ENCODE measurements around the gene TSSK6. TPM values are rescaled to one million over a fixed set of nuclear protein-coding genes. Genes with fewer than 3 reads are reported as not detected.

TSSK6 gene
- total RNA-seq, 4 donors from 2014 or later: 1.9 to 3.8 (median 3.0) TPM

- DNase-seq (ENCODE audit: low spot score in 2 of 2): no peak
- Histone ChIP-seq H3K27me3 (no peaks in the 10 kb centered on the region), H3K4me3 (no peak overlapping the region), H3K9me3 (no peaks in the 10 kb centered on the region), H3K4me1 (no peaks in the 10 kb centered on the region), H3K27ac (no peak overlapping the region), H3K36me3 (peaks cover 51% of the 10 kb centered on the region)
- 86% methylated on average over 7 of the region's 7 CpGs for WGBS
- TF ChIP-seq EP300 (IDR thresholded peaks at IDR 0.05) (no peak), POLR2A (IDR thresholded peaks at IDR 0.05) (no peak), CTCF (IDR thresholded peaks at IDR 0.05) (no peak), POLR2AphosphoS5 (IDR thresholded peaks at IDR 0.05) (no peak)
Measured at GRCh38 chr19:19524053-19524452, 8.7 kb upstream of the TSSK6 start.

- Histone ChIP-seq H3K27ac (no peak overlapping the region), H3K36me3 (peaks cover 44% of the 10 kb centered on the region), H3K27me3 (no peaks in the 10 kb centered on the region), H3K4me1 (peaks cover 2% of the 10 kb centered on the region), H3K4me3 (no peak overlapping the region), H3K9me3 (no peaks in the 10 kb centered on the region)
- DNase-seq (ENCODE audit: low spot score in 2 of 2): no peak
- 87% methylated on average over 3 of the region's 3 CpGs for WGBS
- TF ChIP-seq POLR2A (IDR thresholded peaks at IDR 0.05) (no peak), EP300 (IDR thresholded peaks at IDR 0.05) (no peak), CTCF (IDR thresholded peaks at IDR 0.05) (no peak), POLR2AphosphoS5 (IDR thresholded peaks at IDR 0.05) (no peak)
Measured at GRCh38 chr19:19523177-19523576, 7.8 kb upstream of the TSSK6 start.

- no peak for DNase-seq (ENCODE audit: low spot score in 2 of 2)
- no peak overlapping the region for H3K27ac ChIP-seq
- H3K9me3 ChIP-seq: no peaks in the 10 kb centered on the region
- 81% methylated on average over 6 of the region's 6 CpGs for WGBS
- peaks cover 19% of the 10 kb centered on the region for H3K4me1 ChIP-seq
- TF ChIP-seq POLR2AphosphoS5 (IDR thresholded peaks at IDR 0.05) (no peak), CTCF (IDR thresholded peaks at IDR 0.05) (no peak), EP300 (IDR thresholded peaks at IDR 0.05) (no peak), POLR2A (IDR thresholded peaks at IDR 0.05) (no peak)
- H3K36me3 ChIP-seq: peaks cover 22% of the 10 kb centered on the region
- no peak overlapping the region for H3K4me3 ChIP-seq
- H3K27me3 ChIP-seq: no peaks in the 10 kb centered on the region
Measured at GRCh38 chr19:19520989-19521388, 5.6 kb upstream of the TSSK6 start.

GRCh38 chr19:19517235-19517619 is 1.9 kb upstream of the TSSK6 start:
- TF ChIP-seq POLR2AphosphoS5 (IDR thresholded peaks at IDR 0.05) (no peak), EP300 (IDR thresholded peaks at IDR 0.05) (no peak), POLR2A (IDR thresholded peaks at IDR 0.05) (no peak), CTCF (IDR thresholded peaks at IDR 0.05) (no peak)
- Histone ChIP-seq H3K9me3 (no peaks in the 10 kb centered on the region), H3K4me3 (peak overlapping the region; percentile 75), H3K27me3 (no peaks in the 10 kb centered on the region), H3K27ac (no peak overlapping the region), H3K4me1 (peaks cover 34% of the 10 kb centered on the region), H3K36me3 (peaks cover 10% of the 10 kb centered on the region)
- no peak for DNase-seq (ENCODE audit: low spot score in 2 of 2)
- 82% methylated on average over 10 of the region's 10 CpGs for WGBS

GRCh38 chr19:19515642-19516519 is 533 bp upstream of the TSSK6 start, which contains the start of gene NDUFA13:
TSS of gene NDUFA13 (plus strand) at chr19:19516225. CDS start at chr19:19516239, 14 bp downstream.
- Histone ChIP-seq H3K27ac (peak within 1 kb of the TSS; percentile 81), H3K4me1 (peaks cover 34% of the 10 kb centered on the region), H3K9me3 (no peaks in the 10 kb centered on the region), H3K4me3 (peak within 1 kb of the TSS; percentile 75), H3K36me3 (peaks cover 10% of the 10 kb centered on the region), H3K27me3 (no peaks in the 10 kb centered on the region)
- WGBS: 20% methylated on average over 20 of the region's 61 CpGs
- peak; percentile 96 for DNase-seq (ENCODE audit: low spot score in 2 of 2)
- peak; percentile 99 to 100 (median 100) for TF ChIP-seq POLR2AphosphoS5 (IDR thresholded peaks at IDR 0.05)
- no peak for TF ChIP-seq CTCF (IDR thresholded peaks at IDR 0.05)
- peak in 1 of 2 donors; percentile 73 for TF ChIP-seq POLR2A (IDR thresholded peaks at IDR 0.05)
- no peak for TF ChIP-seq EP300 (IDR thresholded peaks at IDR 0.05)
